GM10266 (cell line): ENCODE data around the gene SERPINA5.
"Not testable (repeated sequence)": the region's sequence is repeated elsewhere in the genome, so short reads cannot be mapped to it uniquely, and the experiment has no call there.

Experiments
- DNase-seq: peaks from one replicate; pipeline ENCODE4 v3.0.0; 2012; ENCODE audit errors: extremely low spot score
- TF ChIP-seq, protein P1 (sequence below): IDR thresholded peaks from 2 replicates; pipeline ENCODE4 v1.5.1; 2012; ENCODE audit warnings: mild to moderate bottlenecking, low read depth; ENCODE audit not compliant: control insufficient read depth, insufficient read depth; ENCODE audit errors: missing control alignments

The SERPINA5 gene

DNA sequence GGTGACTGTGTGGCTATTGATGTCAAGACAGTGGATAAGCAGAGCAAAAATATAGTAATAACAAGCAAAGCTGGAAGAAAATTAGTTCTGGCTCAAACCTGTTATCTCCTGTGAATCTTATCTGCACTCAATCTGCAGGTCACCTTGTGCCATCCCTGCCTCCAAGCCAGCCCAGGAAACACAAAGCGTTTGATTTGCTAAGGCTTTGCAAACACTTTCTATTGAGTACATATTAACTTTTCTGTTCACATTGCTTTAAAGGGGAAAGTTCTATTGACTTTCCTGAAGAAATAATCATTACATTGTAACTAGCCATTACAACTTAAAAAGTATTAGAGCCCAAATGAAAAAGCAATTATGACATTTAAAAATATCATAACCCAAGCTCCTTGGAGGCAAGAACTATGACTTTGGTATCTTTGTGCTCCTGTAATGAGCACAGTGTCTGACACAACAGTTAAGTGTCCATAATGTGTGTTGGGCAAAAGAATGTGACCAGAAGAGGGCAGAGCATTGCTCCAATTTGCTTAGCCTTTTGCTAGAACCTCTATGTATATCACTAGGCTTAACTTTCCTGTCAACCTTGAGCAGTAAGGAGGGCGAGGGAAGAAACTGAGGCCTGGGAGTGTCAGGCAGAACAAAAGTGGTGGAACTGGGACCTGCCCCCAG, 55.7 kb downstream of the SERPINA5 start:
- TF ChIP-seq, protein P1, sequence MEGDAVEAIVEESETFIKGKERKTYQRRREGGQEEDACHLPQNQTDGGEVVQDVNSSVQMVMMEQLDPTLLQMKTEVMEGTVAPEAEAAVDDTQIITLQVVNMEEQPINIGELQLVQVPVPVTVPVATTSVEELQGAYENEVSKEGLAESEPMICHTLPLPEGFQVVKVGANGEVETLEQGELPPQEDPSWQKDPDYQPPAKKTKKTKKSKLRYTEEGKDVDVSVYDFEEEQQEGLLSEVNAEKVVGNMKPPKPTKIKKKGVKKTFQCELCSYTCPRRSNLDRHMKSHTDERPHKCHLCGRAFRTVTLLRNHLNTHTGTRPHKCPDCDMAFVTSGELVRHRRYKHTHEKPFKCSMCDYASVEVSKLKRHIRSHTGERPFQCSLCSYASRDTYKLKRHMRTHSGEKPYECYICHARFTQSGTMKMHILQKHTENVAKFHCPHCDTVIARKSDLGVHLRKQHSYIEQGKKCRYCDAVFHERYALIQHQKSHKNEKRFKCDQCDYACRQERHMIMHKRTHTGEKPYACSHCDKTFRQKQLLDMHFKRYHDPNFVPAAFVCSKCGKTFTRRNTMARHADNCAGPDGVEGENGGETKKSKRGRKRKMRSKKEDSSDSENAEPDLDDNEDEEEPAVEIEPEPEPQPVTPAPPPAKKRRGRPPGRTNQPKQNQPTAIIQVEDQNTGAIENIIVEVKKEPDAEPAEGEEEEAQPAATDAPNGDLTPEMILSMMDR, result peak; percentile 13
- DNase-seq, result no peak

DNA sequence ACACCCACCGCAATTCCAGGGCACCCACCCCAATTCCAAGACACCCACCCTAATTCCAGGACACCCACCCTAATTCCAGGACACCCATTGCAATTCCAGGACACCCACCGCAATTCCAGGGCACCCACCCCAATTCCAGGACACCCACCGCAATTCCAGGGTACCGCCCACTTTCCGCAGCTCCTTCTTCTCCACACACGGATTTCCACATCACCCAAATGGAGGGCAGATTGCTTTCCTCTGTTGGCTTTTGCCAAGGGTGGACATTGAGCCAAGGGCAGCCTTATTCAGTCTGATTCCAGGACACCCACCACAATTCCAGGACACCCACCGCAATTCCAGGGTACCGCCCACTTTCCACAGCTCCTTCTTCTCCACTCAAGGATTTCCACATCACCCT, 56.6 kb downstream of the SERPINA5 start:
- DNase-seq, result not testable (repeated sequence)

DNA sequence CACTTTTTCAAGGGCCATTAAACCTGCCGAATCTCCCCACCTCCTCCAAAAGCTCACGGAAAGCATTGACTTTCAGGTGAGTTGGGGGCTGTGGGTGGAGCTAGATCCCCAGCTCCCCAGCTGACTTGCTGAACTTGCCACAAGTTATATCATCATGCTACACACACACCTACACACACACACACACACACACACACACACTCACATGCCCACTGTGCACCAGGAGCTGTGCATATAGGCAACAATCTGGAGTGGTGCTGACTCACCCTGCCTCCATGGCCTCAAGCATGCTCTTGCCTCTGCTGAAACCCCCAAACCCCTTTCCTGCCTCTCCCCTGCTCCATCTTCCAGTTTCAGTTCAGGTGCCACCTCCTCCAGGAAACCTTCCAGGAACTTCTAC, 57.1 kb downstream of the SERPINA5 start:
- no peak for DNase-seq
- TF ChIP-seq, protein P1, result no peak

DNA sequence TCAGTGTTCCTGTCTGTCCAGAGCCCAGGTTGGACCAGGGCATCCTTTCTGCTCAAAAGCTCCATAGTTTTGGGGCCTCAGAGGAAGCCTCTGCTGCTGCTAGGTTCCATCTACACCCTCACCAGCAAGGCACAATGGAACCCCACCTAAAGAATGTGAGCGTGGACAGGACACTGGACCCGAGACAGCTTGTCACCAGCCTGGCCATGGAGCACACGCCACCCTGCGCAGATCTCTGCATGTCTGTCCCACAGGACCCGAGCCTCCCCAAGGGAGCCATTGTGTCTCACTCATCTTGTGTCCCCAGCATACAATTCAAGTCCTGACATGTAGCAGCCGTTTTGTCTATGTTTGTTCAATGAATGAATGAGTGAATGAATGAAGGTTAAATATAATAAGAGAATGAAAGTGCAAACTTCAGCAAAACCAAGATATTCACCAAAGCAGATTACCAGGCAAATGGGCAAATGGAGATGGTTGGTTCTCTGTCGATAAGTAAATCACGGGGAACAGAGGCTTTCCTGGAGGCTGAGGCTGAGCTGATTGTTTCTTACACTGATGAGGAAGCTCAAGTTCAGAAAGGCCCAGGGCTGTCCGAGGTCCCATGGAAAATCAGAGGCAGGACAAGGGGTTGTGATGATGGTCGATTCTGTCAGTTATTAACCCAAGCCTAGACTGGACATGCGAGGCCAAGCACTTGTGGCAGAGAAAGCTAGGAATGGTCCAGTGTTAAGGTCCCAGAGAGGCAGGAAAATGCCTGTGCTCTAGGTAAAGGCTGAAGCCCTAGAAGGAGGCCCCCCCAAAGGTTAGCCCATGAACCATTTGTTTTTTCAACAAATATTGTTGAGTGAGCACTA, 58.0 kb downstream of the SERPINA5 start:
- TF ChIP-seq, protein P1, result no peak
- no peak for DNase-seq

DNA sequence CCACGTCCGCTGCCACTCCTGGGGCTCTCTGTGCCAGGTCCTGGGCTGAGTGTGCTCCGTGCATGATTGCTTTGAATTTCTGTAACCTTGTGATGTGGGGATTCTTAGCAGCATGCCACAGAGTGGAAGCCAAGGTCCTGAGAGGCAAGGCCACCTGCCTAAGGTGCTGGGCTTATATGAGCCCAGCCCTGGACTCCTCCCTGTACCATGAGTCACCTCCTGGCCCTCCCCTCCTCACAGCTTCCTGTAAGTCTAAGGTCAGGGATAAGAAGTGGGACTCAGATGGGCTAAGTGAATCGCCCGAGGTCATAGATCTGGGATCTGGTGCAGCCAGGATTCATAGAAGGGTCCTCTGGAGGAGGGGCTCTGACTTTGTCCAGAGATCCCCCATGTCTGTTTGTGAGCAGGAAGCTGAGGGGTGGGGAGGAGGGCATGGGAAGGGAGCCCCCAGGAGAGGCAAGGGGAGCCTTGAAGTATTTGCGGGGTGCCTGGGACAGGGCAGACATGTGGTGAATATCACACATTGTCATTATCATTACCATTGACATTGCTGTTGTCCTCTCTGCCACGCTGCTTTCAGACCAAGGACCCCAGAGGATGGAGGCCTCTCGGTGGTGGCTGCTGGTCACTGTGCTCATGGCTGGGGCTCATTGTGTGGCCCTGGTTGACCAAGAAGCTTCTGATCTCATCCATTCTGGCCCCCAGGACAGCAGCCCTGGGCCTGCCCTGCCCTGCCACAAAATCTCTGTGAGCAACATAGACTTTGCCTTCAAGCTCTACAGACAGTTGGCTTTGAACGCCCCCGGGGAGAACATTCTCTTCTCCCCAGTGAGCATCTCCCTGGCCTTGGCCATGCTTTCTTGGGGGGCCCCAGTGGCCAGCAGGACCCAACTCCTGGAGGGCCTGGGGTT, 59.8 kb downstream of the SERPINA5 start:
- no peak for DNase-seq
- TF ChIP-seq, protein P1, result no peak

DNA sequence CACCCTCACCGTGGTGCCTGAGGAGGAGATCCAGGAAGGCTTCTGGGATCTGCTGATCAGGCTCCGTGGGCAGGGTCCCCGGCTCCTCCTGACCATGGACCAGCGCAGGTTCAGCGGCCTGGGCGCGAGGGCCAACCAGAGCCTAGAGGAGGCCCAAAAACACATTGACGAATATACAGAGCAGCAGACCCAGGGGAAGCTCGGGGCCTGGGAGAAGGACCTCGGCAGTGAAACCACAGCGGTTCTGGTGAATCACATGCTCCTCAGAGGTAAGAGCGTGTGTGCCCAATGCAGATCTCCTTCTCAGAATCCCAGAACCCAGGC, 60.4 kb downstream of the SERPINA5 start:
- DNase-seq, result no peak
- TF ChIP-seq, protein P1, result no peak
